GM12878 (cell line): ENCODE data around the gene IPCEF1. TPM values are rescaled to one million over a fixed set of nuclear protein-coding genes. Genes with fewer than 3 reads are reported as not detected.

Experiments
- ATAC-seq: fragments of 200-7000 bp; cut with Tn5 transposase; 3 replicates; pipeline ENCODE4 v1.9.1; 2020; ENCODE audit warnings: mild to moderate bottlenecking, moderate library complexity
- BruUV-seq: library from RNA; stranded (reverse); fragments of 400-500 nt; replicated peaks from 2 replicates; lab custom pipeline; 2021; lab: Mats Ljungman, UMichigan
- CTCF ChIA-PET: fragments of 300-600 bp; sonication (Branson Sonifier 250); formaldehyde crosslinking; extraction: SDS; loops from one replicate; lab custom pipeline; 2021; ENCODE audit warnings: inconsistent platforms; lab: Yijun Ruan, JAX
- POLR2A ChIA-PET: fragments of 350-600 bp; formaldehyde crosslinking; extraction: SDS; loops from one replicate; lab custom pipeline; 2021; ENCODE audit warnings: inconsistent platforms; lab: Charles Lee
- RAD21 ChIA-PET: fragments of 300-600 bp; sonication (Branson Sonifier 250); formaldehyde crosslinking; loops from one replicate; lab custom pipeline; 2023; ENCODE audit warnings: antibody characterized with exemption; ENCODE audit not compliant: unreplicated experiment; lab: Charles Lee
- SMC1A ChIA-PET: fragments of 300-600 bp; sonication (Branson Sonifier 250); formaldehyde crosslinking; loops from one replicate; lab custom pipeline; 2023; ENCODE audit not compliant: unreplicated experiment, uncharacterized antibody; lab: Charles Lee
- DNase-seq: peaks from one replicate; pipeline ENCODE4 v3.0.0-alpha.2; 2011; ENCODE audit warnings: low read depth, low spot score
- FAIRE-seq: peaks from 3 replicates; lab custom pipeline; 2011; peaks lifted over from hg19 to GRCh38; lab: Jason Lieb, UNC
- H2AFZ ChIP-seq: 2 replicates; pipeline ENCODE4 v1.6.0; 2011; ENCODE audit warnings: low read depth, low read length, control low read depth; ENCODE audit not compliant: control insufficient read depth
- H3K27ac ChIP-seq: 2 replicates; pipeline ENCODE4 v1.5.1; 2011; ENCODE audit warnings: control low read depth; ENCODE audit not compliant: control insufficient read depth, insufficient read depth
- H3K27me3 ChIP-seq, 2 experiments: replicated peaks in 1 of 2; 2 replicates each; pipeline versions ENCODE4 v1.6.0 to v1.6.1; 2011; ENCODE audit warnings: low read length in 1 of 2; ENCODE audit not compliant: control insufficient read depth in 2 of 2, insufficient read depth in 2 of 2
- H3K36me3 ChIP-seq, 2 experiments: 2 replicates each; pipeline ENCODE4 v1.5.1; 2011; ENCODE audit warnings: low read length in 1 of 2; ENCODE audit not compliant: control insufficient read depth in 2 of 2, insufficient read depth in 2 of 2
- H3K4me1 ChIP-seq: 2 replicates; pipeline ENCODE4 v1.6.1; 2011; ENCODE audit warnings: mild to moderate bottlenecking, low read length, moderate library complexity, mixed read lengths; ENCODE audit not compliant: control insufficient read depth, insufficient read depth
- H3K4me2 ChIP-seq: 2 replicates; pipeline ENCODE4 v1.6.0; 2011; ENCODE audit warnings: control low read depth; ENCODE audit not compliant: control insufficient read depth, insufficient read depth
- H3K4me3 ChIP-seq: fragments of 200-600 bp; sonication (generic); 2 replicates; pipeline ENCODE4 v1.5.1; 2016
- H3K79me2 ChIP-seq: 2 replicates; pipeline ENCODE4 v1.6.0; 2011; ENCODE audit warnings: low read length; ENCODE audit not compliant: control insufficient read depth, insufficient read depth
- H3K9ac ChIP-seq: 2 replicates; pipeline ENCODE4 v1.8.0; 2011; ENCODE audit warnings: low read length, control low read depth, mixed read lengths; ENCODE audit not compliant: control insufficient read depth, insufficient read depth
- H3K9me3 ChIP-seq: replicated peaks from 3 replicates; pipeline ENCODE4 v1.5.1; 2011; ENCODE audit warnings: mild to moderate bottlenecking, low read length; ENCODE audit not compliant: control insufficient read depth, insufficient read depth
- H4K20me1 ChIP-seq: 2 replicates; pipeline ENCODE4 v1.6.0; 2011; ENCODE audit not compliant: control insufficient read depth, insufficient read depth
- CEBPB ChIP-seq, 2 experiments: fragments of 150-350 bp in 1 of 2; IDR thresholded peaks; 2 replicates each; pipeline ENCODE4 v1.6.1; 2012 to 2014; ENCODE audit warnings: low read depth in 2 of 2, low read length in 2 of 2, borderline replicate concordance in 1 of 2, inconsistent platforms in 1 of 2
- CREB1 ChIP-seq: IDR thresholded peaks from 2 replicates; pipeline ENCODE4 v1.6.1; 2012; ENCODE audit warnings: low read depth, mild to moderate bottlenecking, inconsistent platforms
- ESRRA ChIP-seq: IDR thresholded peaks from 2 replicates; pipeline ENCODE4 v1.6.1; 2012; ENCODE audit warnings: mild to moderate bottlenecking, low read length, improper control_type of control experiment
- POLR2A ChIP-seq: IDR thresholded peaks from 2 replicates; pipeline ENCODE4 v1.6.1; 2011; ENCODE audit warnings: low read depth, mild to moderate bottlenecking, low read length
- WGBS: methylation state at CpG from one replicate; pipeline ENCODE4 v1.1.6; 2016; ENCODE audit warnings: low lambda C conversion rate; ENCODE audit not compliant: insufficient replicate concordance, insufficient coverage; ENCODE audit errors: missing lambda C conversion rate; 5-methylcytosine and 5-hydroxymethylcytosine counted together
- in situ Hi-C: fragments of 300-500 bp; cut with MboI; formaldehyde crosslinking; loops from 9 replicates; pipeline ENCODE4 v1.14.3; 2018; ENCODE audit warnings: mixed read lengths
- intact Hi-C: fragments of 100-400 bp; cut with micrococcal nuclease; formaldehyde crosslinking; loops from one replicate; pipeline ENCODE4 v1.14.2; 2022; ENCODE audit not compliant: unreplicated experiment
- polyA plus RNA-seq, 11 experiments: library from polyadenylated mRNA; depleted of rRNA in 4 of 11; unstranded in 6 of 11; stranded (reverse) in 5 of 11; fragments of >200 nt; fragmentation: Nextera tagmentation in 4 of 11; fragmentation: Illumina TruSeq in 1 of 11; extraction: Ambion mirVana in 4 of 11; extraction: Trizol in 1 of 11; gene quantifications; 1 replicate in 1 of 11; 2 replicates in 10 of 11; pipeline versions ENCODE4 v1.2.1 to v1.2.3, GENCODE V29; 2011 to 2016; ENCODE audit warnings: inconsistent platforms in 2 of 11, missing spikeins in 2 of 11, low read depth in 1 of 11
- total RNA-seq, 4 experiments: library from RNA; depleted of rRNA in 3 of 4; stranded (reverse); fragments of >200 nt in 3 of 4; fragmentation: Illumina TruSeq in 1 of 4; extraction: Trizol in 1 of 4; gene quantifications; 2 replicates each; pipeline versions ENCODE4 v1.2.1 to v1.2.3, GENCODE V29; 2013 to 2021
- TF ChIP-seq, protein P1 (sequence below): fragments of 450-650 bp; IDR thresholded peaks from 2 replicates; pipeline ENCODE4 v1.6.1; 2017; ENCODE audit warnings: mild to moderate bottlenecking, moderate library complexity

Gene IPCEF1
- total and polyA plus RNA-seq, 10 of the 15 experiments (the other 5 are each of a cell fraction or from before 2014, with no cell fraction given) = 1.3 to 137 (median 4.2) TPM

DNA sequence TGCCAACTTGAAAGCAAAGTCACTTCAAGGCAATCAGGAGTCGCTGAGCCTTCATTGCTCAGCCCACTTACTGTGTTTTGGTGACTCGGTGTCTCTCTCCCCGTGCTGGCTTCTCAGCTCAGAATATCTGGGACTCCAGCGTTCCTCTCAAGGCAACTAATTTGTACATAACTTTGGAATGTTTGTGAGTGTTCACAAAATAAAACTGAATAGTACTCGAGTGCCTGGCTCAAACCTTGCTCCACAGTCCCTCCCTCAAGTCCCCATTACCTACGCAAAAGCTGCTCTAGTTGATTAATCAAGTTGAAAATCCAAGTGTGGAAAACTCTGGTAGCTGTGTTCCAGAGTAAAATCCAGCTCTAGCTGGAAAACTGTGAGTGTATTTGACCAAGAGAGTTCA lies 8.6 kb downstream of the IPCEF1 start:
- DNase-seq (no peak), FAIRE-seq (no peak), ATAC-seq (no peak)
- in situ Hi-C loops (no loop called here), intact Hi-C loops (no loop called here)
- ChIA-PET RAD21 (no interaction called here), POLR2A (no interaction called here), SMC1A (interaction anchor here (1.7 kb wide), 1 partner anchor 71 kb away, joined by 4 read pairs; no protein-coding TSS in a partner anchor), CTCF (interaction anchor here (1.4 kb wide), 1 partner anchor 23 kb away, joined by 5 read pairs; no protein-coding TSS in a partner anchor)
- no peak overlapping the region for H3K9ac ChIP-seq
- TF ChIP-seq POLR2A (no peak), CEBPB (IDR thresholded peaks at IDR 0.05; ENCODE audit: borderline replicate concordance in 1 of 2, low read depth in 2 of 2, low read length in 2 of 2) (no peak), ESRRA (no peak), CREB1 (no peak)
- TF ChIP-seq, protein P1, sequence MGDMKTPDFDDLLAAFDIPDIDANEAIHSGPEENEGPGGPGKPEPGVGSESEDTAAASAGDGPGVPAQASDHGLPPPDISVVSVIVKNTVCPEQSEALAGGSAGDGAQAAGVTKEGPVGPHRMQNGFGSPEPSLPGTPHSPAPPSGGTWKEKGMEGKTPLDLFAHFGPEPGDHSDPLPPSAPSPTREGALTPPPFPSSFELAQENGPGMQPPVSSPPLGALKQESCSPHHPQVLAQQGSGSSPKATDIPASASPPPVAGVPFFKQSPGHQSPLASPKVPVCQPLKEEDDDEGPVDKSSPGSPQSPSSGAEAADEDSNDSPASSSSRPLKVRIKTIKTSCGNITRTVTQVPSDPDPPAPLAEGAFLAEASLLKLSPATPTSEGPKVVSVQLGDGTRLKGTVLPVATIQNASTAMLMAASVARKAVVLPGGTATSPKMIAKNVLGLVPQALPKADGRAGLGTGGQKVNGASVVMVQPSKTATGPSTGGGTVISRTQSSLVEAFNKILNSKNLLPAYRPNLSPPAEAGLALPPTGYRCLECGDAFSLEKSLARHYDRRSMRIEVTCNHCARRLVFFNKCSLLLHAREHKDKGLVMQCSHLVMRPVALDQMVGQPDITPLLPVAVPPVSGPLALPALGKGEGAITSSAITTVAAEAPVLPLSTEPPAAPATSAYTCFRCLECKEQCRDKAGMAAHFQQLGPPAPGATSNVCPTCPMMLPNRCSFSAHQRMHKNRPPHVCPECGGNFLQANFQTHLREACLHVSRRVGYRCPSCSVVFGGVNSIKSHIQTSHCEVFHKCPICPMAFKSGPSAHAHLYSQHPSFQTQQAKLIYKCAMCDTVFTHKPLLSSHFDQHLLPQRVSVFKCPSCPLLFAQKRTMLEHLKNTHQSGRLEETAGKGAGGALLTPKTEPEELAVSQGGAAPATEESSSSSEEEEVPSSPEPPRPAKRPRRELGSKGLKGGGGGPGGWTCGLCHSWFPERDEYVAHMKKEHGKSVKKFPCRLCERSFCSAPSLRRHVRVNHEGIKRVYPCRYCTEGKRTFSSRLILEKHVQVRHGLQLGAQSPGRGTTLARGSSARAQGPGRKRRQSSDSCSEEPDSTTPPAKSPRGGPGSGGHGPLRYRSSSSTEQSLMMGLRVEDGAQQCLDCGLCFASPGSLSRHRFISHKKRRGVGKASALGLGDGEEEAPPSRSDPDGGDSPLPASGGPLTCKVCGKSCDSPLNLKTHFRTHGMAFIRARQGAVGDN = no peak
- H3K9me3 ChIP-seq = peaks cover 20% of the 10 kb centered on the region
- H3K79me2 ChIP-seq = no peaks in the 10 kb centered on the region
- no peak overlapping the region for H3K4me3 ChIP-seq
- no peak overlapping the region for H3K4me2 ChIP-seq
- WGBS = 39% methylated on average over 6 of the region's 6 CpGs
- no peaks in the 10 kb centered on the region for H3K36me3 ChIP-seq
- H2AFZ ChIP-seq = no peak overlapping the region
- no peaks in the 10 kb centered on the region; a peak in 1 of 4 replicates for H3K27me3 ChIP-seq
- no TSS peak for BruUV-seq
- no peak overlapping the region for H3K27ac ChIP-seq
- H4K20me1 ChIP-seq = no peaks in the 10 kb centered on the region
- H3K4me1 ChIP-seq = peaks cover 3% of the 10 kb centered on the region; the same call in 1 of the 2 replicates
